GM23338 (cell line): ENCODE results near the gene OAS2. TPM values are rescaled to one million over a fixed set of nuclear protein-coding genes. Genes with fewer than 3 reads are reported as not detected.

Experiments used
- ATAC-seq: fragments of 200-7000 bp; cut with Tn5 transposase; 3 replicates; pipeline ENCODE4 v1.9.1; 2020
- DNase-seq: peaks from one replicate; pipeline ENCODE4 v3.0.0-alpha.2; 2015; ENCODE audit warnings: low spot score
- H2AFZ ChIP-seq: fragments of 200-600 bp; sonication (generic); 2 replicates; pipeline ENCODE4 v1.8.0; 2016; ENCODE audit warnings: antibody characterized with exemption, mild to moderate bottlenecking, moderate library complexity
- H3F3A ChIP-seq: fragments of 200-600 bp; sonication (generic); replicated peaks from 2 replicates; pipeline ENCODE4 v1.8.0; 2017; ENCODE audit warnings: antibody characterized with exemption, mixed run types, low read depth
- H3K27ac ChIP-seq: fragments of 200-600 bp; sonication (generic); 2 replicates; pipeline ENCODE4 v1.6.1; 2016; ENCODE audit warnings: low read depth
- H3K27me3 ChIP-seq: fragments of 200-600 bp; sonication (generic); 2 replicates; pipeline ENCODE4 v1.8.0; 2016; ENCODE audit warnings: mild to moderate bottlenecking, mixed run types, moderate library complexity; ENCODE audit not compliant: insufficient read depth
- H3K36me3 ChIP-seq: fragments of 200-600 bp; sonication (generic); 2 replicates; pipeline ENCODE4 v1.8.0; 2016; ENCODE audit warnings: mild to moderate bottlenecking; ENCODE audit not compliant: insufficient read depth
- H3K4me1 ChIP-seq: fragments of 200-600 bp; sonication (generic); 2 replicates; pipeline ENCODE4 v1.8.0; 2016; ENCODE audit warnings: mild to moderate bottlenecking, moderate library complexity; ENCODE audit not compliant: insufficient read depth
- H3K4me2 ChIP-seq: fragments of 200-600 bp; sonication (generic); 2 replicates; pipeline ENCODE4 v1.7.1; 2017; ENCODE audit warnings: mixed run types
- H3K4me3 ChIP-seq: fragments of 200-600 bp; sonication (generic); 2 replicates; pipeline ENCODE4 v1.6.1; 2016; ENCODE audit warnings: mixed run types
- H3K79me2 ChIP-seq: fragments of 200-600 bp; sonication (generic); replicated peaks from 2 replicates; pipeline ENCODE4 v1.8.0; 2017; ENCODE audit warnings: mild to moderate bottlenecking; ENCODE audit not compliant: insufficient read depth
- H3K9me2 ChIP-seq: fragments of 200-600 bp; sonication (generic); 2 replicates; pipeline ENCODE4 v1.8.0; 2017; ENCODE audit not compliant: insufficient read depth
- H4K20me1 ChIP-seq: fragments of 200-600 bp; sonication (generic); replicated peaks from 2 replicates; pipeline ENCODE4 v1.8.0; 2017; ENCODE audit warnings: mild to moderate bottlenecking; ENCODE audit not compliant: insufficient read depth
- H3K27ac Mint-ChIP-seq: 2 replicates; pipeline ENCODE4 v1.8.0; 2020; ENCODE audit warnings: inconsistent platforms, mild to moderate bottlenecking, moderate library complexity, mixed read lengths
- H3K27me3 Mint-ChIP-seq: 3 replicates; pipeline ENCODE4 v1.8.0; 2022; ENCODE audit warnings: low read depth, mild to moderate bottlenecking, moderate library complexity, mixed read lengths, inconsistent platforms; ENCODE audit not compliant: insufficient read depth, poor library complexity
- H3K36me3 Mint-ChIP-seq: 3 replicates; pipeline ENCODE4 v1.8.0; 2021; ENCODE audit warnings: low read depth, mild to moderate bottlenecking, inconsistent platforms, moderate library complexity, mixed read lengths
- H3K4me1 Mint-ChIP-seq: 3 replicates; pipeline ENCODE4 v1.8.0; 2020; ENCODE audit warnings: mild to moderate bottlenecking, inconsistent platforms, mixed read lengths
- H3K4me3 Mint-ChIP-seq: 3 replicates; pipeline ENCODE4 v1.8.0; 2021; ENCODE audit warnings: moderate library complexity, mild to moderate bottlenecking, inconsistent platforms, mixed read lengths
- H3K9me3 Mint-ChIP-seq: 3 replicates; pipeline ENCODE4 v1.8.0; 2020; ENCODE audit warnings: moderate library complexity, mild to moderate bottlenecking, inconsistent platforms, mixed read lengths
- CREB1 ChIP-seq: fragments of 250-450 bp; sonication (Bioruptor Pico); IDR thresholded peaks from 2 replicates; pipeline ENCODE4 v1.5.0; 2020; ENCODE audit warnings: low read depth, mild to moderate bottlenecking, moderate library complexity
- EZH2phosphoT487 ChIP-seq: fragments of 200-600 bp; sonication (generic); IDR thresholded peaks from one replicate; pipeline ENCODE4 v1.8.1; 2018; ENCODE audit warnings: antibody characterized with exemption; ENCODE audit not compliant: unreplicated experiment
- JUNB ChIP-seq: IDR thresholded peaks from one replicate; pipeline ENCODE4 v1.6.1; 2016; ENCODE audit warnings: antibody characterized with exemption; ENCODE audit not compliant: unreplicated experiment
- NANOG ChIP-seq: IDR thresholded peaks from 2 replicates; pipeline ENCODE4 v1.6.1; 2016; ENCODE audit warnings: antibody characterized with exemption, borderline replicate concordance
- POLR2AphosphoS5 ChIP-seq: IDR thresholded peaks from 2 replicates; pipeline ENCODE4 v1.6.1; 2016; ENCODE audit warnings: antibody characterized with exemption, low read depth
- STAT1 ChIP-seq: IDR thresholded peaks from one replicate; pipeline ENCODE4 v1.6.1; 2016; ENCODE audit warnings: antibody characterized with exemption; ENCODE audit not compliant: unreplicated experiment
- ZNF114 ChIP-seq: fragments of 250-450 bp; sonication (Bioruptor Pico); IDR thresholded peaks from 2 replicates; pipeline ENCODE4 v1.5.0; 2020; ENCODE audit warnings: mild to moderate bottlenecking, moderate library complexity
- ZNF331 ChIP-seq: fragments of 250-450 bp; sonication (Bioruptor Pico); IDR thresholded peaks from 2 replicates; pipeline ENCODE4 v1.5.0; 2020; ENCODE audit warnings: low read depth, mild to moderate bottlenecking, moderate library complexity
- polyA plus RNA-seq: library from polyadenylated mRNA; unstranded; fragments of >200 nt; fragmentation: Nextera tagmentation; extraction: Ambion mirVana; gene quantifications from 2 replicates; pipeline ENCODE4 v1.2.1, GENCODE V29; 2016
- total RNA-seq: library from RNA; depleted of rRNA; stranded (reverse); fragments of >200 nt; shearing (Covaris generic); gene quantifications from 2 replicates; pipeline ENCODE4 v1.2.3, GENCODE V29; 2014
- TF ChIP-seq, protein P1 (sequence below): fragments of 250-450 bp; sonication (Bioruptor Pico); IDR thresholded peaks from 2 replicates; pipeline ENCODE4 v1.5.0; 2020; ENCODE audit warnings: mild to moderate bottlenecking, moderate library complexity

Gene OAS2
- total and polyA plus RNA-seq, 2 experiments from 2014 or later: 0.10 TPM; not detected in 1

DNA sequence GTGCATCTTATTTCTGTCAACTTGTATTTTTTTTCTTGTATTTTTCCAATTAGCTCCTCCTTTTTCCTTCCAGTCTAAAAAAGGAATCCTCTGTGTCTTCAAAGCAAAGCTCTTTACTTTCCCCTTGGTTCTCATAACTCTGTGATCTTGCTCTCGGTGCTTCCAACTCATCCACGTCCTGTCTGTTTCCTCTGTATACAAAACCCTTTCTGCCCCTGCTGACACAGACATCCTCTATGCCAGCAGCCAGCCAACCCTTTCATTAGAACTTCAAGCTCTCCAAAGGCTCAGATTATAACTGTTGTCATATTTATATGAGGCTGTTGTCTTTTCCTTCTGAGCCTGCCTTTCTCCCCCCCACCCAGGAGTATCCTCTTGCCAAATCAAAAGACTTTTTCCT lies 32.4 kb downstream of the OAS2 start:
- Mint-ChIP-seq H3K4me1 (no peaks in the 10 kb centered on the region), H3K9me3 (peaks cover 16% of the 10 kb centered on the region), H3K4me3 (no peak overlapping the region), H3K27me3 (peaks cover 8% of the 10 kb centered on the region), H3K27ac (no peak overlapping the region), H3K36me3 (no peaks in the 10 kb centered on the region)
- H3K9me2 ChIP-seq: no peaks in the 10 kb centered on the region
- H3K4me1 ChIP-seq: no peaks in the 10 kb centered on the region
- no peak overlapping the region for H3K27ac ChIP-seq
- no peak overlapping the region for H2AFZ ChIP-seq
- H3K4me3 ChIP-seq: no peak overlapping the region
- DNase-seq (no peak), ATAC-seq (no peak)
- no peak for TF ChIP-seq POLR2AphosphoS5
- TF ChIP-seq JUNB: no peak
- TF ChIP-seq STAT1: no peak
- TF ChIP-seq EZH2phosphoT487: no peak
- H3F3A ChIP-seq: no peaks in the 10 kb centered on the region
- no peaks in the 10 kb centered on the region for H4K20me1 ChIP-seq
- H3K79me2 ChIP-seq: no peaks in the 10 kb centered on the region
- H3K27me3 ChIP-seq: no peaks in the 10 kb centered on the region
- H3K4me2 ChIP-seq: no peak overlapping the region
- H3K36me3 ChIP-seq: no peaks in the 10 kb centered on the region; the same call in 1 of the 2 replicates

DNA sequence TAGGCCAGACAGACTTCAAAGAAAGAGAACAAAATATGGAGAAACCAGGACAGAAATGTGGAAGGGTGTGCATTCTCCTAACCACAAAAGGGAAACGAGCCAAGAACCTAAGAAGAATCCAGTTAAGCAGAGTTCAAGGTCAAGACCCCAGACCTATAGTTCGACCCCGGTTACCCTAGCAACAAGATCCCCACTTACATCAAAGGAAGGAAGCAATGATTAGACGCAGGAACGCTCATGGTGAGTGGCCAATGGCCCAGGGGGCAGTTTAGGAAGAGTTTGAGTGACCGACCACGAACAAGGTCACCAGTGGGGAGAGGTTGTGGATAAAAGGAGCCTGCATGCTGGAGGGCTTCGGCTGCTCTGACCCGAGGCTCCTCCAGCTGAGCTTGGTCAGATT lies 36.2 kb downstream of the OAS2 start:
- no peaks in the 10 kb centered on the region for H3K4me1 Mint-ChIP-seq
- no peaks in the 10 kb centered on the region for H3F3A ChIP-seq
- H2AFZ ChIP-seq: no peak overlapping the region
- no peaks in the 10 kb centered on the region for H3K4me1 ChIP-seq
- no peaks in the 10 kb centered on the region for H3K27me3 ChIP-seq
- H3K4me3 Mint-ChIP-seq: no peak overlapping the region
- H3K9me2 ChIP-seq: no peaks in the 10 kb centered on the region
- DNase-seq: no peak
- H3K27ac Mint-ChIP-seq: no peak overlapping the region
- no peak overlapping the region for H3K4me3 ChIP-seq
- H3K4me2 ChIP-seq: no peak overlapping the region
- H3K79me2 ChIP-seq: no peaks in the 10 kb centered on the region
- no peaks in the 10 kb centered on the region for H4K20me1 ChIP-seq
- H3K27me3 Mint-ChIP-seq: peaks cover 3% of the 10 kb centered on the region
- H3K36me3 ChIP-seq: no peaks in the 10 kb centered on the region; the same call in 1 of the 2 replicates
- no peaks in the 10 kb centered on the region for H3K36me3 Mint-ChIP-seq
- peaks cover 16% of the 10 kb centered on the region for H3K9me3 Mint-ChIP-seq
- no peak for ATAC-seq
- TF ChIP-seq ZNF331 (CRISPR knock-in tag) (no peak), JUNB (no peak), ZNF114 (no peak)
- H3K27ac ChIP-seq: no peak overlapping the region

DNA sequence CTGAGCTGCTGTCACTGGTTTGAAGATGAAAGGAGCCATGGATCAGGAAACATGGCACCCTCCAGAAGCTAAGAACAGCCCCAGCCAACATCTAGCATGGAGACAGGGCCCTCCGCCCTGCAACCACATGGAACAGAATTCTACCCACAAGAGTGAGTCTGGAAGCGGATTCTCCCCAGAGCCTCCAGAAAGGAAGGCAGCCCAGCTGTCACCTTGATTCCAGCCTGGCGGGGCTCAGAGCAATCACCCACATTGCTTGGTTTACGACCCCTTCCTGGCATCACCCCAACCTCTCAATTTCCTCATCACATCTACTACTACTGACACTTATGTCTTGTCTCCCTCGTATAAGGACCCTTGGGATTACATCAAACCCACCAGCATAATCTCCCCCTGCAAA lies 38.5 kb downstream of the OAS2 start:
- Mint-ChIP-seq H3K4me1 (no peaks in the 10 kb centered on the region), H3K36me3 (no peaks in the 10 kb centered on the region), H3K27ac (no peak overlapping the region), H3K9me3 (peaks cover 11% of the 10 kb centered on the region), H3K27me3 (peaks cover under 1% of the 10 kb centered on the region), H3K4me3 (no peak overlapping the region)
- no peaks in the 10 kb centered on the region for H3K36me3 ChIP-seq
- TF ChIP-seq, protein P1, sequence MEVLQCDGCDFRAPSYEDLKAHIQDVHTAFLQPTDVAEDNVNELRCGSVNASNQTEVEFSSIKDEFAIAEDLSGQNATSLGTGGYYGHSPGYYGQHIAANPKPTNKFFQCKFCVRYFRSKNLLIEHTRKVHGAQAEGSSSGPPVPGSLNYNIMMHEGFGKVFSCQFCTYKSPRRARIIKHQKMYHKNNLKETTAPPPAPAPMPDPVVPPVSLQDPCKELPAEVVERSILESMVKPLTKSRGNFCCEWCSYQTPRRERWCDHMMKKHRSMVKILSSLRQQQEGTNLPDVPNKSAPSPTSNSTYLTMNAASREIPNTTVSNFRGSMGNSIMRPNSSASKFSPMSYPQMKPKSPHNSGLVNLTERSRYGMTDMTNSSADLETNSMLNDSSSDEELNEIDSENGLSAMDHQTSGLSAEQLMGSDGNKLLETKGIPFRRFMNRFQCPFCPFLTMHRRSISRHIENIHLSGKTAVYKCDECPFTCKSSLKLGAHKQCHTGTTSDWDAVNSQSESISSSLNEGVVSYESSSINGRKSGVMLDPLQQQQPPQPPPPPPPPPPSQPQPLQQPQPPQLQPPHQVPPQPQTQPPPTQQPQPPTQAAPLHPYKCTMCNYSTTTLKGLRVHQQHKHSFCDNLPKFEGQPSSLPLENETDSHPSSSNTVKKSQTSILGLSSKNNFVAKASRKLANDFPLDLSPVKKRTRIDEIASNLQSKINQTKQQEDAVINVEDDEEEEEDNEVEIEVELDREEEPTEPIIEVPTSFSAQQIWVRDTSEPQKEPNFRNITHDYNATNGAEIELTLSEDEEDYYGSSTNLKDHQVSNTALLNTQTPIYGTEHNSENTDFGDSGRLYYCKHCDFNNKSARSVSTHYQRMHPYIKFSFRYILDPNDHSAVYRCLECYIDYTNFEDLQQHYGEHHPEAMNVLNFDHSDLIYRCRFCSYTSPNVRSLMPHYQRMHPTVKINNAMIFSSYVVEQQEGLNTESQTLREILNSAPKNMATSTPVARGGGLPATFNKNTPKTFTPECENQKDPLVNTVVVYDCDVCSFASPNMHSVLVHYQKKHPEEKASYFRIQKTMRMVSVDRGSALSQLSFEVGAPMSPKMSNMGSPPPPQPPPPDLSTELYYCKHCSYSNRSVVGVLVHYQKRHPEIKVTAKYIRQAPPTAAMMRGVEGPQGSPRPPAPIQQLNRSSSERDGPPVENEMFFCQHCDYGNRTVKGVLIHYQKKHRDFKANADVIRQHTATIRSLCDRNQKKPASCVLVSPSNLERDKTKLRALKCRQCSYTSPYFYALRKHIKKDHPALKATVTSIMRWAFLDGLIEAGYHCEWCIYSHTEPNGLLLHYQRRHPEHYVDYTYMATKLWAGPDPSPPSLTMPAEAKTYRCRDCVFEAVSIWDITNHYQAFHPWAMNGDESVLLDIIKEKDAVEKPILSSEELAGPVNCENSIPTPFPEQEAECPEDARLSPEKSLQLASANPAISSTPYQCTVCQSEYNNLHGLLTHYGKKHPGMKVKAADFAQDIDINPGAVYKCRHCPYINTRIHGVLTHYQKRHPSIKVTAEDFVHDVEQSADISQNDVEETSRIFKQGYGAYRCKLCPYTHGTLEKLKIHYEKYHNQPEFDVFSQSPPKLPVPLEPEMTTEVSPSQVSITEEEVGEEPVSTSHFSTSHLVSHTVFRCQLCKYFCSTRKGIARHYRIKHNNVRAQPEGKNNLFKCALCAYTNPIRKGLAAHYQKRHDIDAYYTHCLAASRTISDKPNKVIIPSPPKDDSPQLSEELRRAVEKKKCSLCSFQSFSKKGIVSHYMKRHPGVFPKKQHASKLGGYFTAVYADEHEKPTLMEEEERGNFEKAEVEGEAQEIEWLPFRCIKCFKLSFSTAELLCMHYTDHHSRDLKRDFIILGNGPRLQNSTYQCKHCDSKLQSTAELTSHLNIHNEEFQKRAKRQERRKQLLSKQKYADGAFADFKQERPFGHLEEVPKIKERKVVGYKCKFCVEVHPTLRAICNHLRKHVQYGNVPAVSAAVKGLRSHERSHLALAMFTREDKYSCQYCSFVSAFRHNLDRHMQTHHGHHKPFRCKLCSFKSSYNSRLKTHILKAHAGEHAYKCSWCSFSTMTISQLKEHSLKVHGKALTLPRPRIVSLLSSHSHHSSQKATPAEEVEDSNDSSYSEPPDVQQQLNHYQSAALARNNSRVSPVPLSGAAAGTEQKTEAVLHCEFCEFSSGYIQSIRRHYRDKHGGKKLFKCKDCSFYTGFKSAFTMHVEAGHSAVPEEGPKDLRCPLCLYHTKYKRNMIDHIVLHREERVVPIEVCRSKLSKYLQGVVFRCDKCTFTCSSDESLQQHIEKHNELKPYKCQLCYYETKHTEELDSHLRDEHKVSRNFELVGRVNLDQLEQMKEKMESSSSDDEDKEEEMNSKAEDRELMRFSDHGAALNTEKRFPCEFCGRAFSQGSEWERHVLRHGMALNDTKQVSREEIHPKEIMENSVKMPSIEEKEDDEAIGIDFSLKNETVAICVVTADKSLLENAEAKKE (CRISPR knock-in tag): no peak
- no peak for TF ChIP-seq ZNF114
- no peak for TF ChIP-seq ZNF331 (CRISPR knock-in tag)
- TF ChIP-seq EZH2phosphoT487: no peak
- TF ChIP-seq NANOG: no peak
- TF ChIP-seq CREB1 (CRISPR knock-in tag): no peak
- ATAC-seq: no peak
- H3K4me3 ChIP-seq: no peak overlapping the region
- H3K4me2 ChIP-seq: no peak overlapping the region
- no peaks in the 10 kb centered on the region for H3K4me1 ChIP-seq
- H3F3A ChIP-seq: no peaks in the 10 kb centered on the region
- no peaks in the 10 kb centered on the region for H3K27me3 ChIP-seq
- no peak overlapping the region for H3K27ac ChIP-seq
- no peak overlapping the region for H2AFZ ChIP-seq
- no peaks in the 10 kb centered on the region for H3K79me2 ChIP-seq
- no peaks in the 10 kb centered on the region for H3K9me2 ChIP-seq
- no peak for DNase-seq
- no peaks in the 10 kb centered on the region for H4K20me1 ChIP-seq
